IgD-negative memory B cell (primary cell): ENCODE data around the gene CACNB3. TPM values are rescaled to one million over a fixed set of nuclear protein-coding genes. Genes with fewer than 3 reads are reported as not detected.
A peak's percentile ranks its signal among the peaks of the same experiment; 100 is the strongest.
"Not testable (repeated sequence)": the region's sequence is repeated elsewhere in the genome, so short reads cannot be mapped to it uniquely, and the experiment has no call there.

Source experiments
- H3K27ac Mint-ChIP-seq, 3 donors: one replicate each; pipeline ENCODE4 v1.8.0; 2020 to 2022; ENCODE audit warnings: mild to moderate bottlenecking in 3 of 3, mixed read lengths in 3 of 3, moderate library complexity in 1 of 3
- H3K27me3 Mint-ChIP-seq: one replicate; pipeline ENCODE4 v1.8.0; 2021; ENCODE audit warnings: mixed read lengths
- H3K36me3 Mint-ChIP-seq: one replicate; pipeline ENCODE4 v1.8.0; 2020; ENCODE audit warnings: mild to moderate bottlenecking, mixed read lengths
- H3K4me1 Mint-ChIP-seq, 3 donors: one replicate each; pipeline ENCODE4 v1.8.0; 2020 to 2022; ENCODE audit warnings: mixed read lengths in 3 of 3, mild to moderate bottlenecking in 1 of 3
- H3K4me3 Mint-ChIP-seq, 4 donors: one replicate each; pipeline ENCODE4 v1.8.0; 2020 to 2022; ENCODE audit warnings: mild to moderate bottlenecking in 4 of 4, mixed read lengths in 4 of 4, moderate library complexity in 3 of 4
- H3K9me3 Mint-ChIP-seq, 3 donors: one replicate each; pipeline ENCODE4 v1.8.0; 2020 to 2021; ENCODE audit warnings: mixed read lengths in 3 of 3, mild to moderate bottlenecking in 1 of 3
- polyA plus RNA-seq: library from polyadenylated mRNA; unstranded; fragments of 300-500 nt; fragmentation: Illumina TruSeq; gene quantifications from one replicate; pipeline ENCODE4 v1.2.3, GENCODE V29; 2021

The CACNB3 gene
- polyA plus RNA-seq, 1 donor from 2014 or later = 0.39 TPM

DNA sequence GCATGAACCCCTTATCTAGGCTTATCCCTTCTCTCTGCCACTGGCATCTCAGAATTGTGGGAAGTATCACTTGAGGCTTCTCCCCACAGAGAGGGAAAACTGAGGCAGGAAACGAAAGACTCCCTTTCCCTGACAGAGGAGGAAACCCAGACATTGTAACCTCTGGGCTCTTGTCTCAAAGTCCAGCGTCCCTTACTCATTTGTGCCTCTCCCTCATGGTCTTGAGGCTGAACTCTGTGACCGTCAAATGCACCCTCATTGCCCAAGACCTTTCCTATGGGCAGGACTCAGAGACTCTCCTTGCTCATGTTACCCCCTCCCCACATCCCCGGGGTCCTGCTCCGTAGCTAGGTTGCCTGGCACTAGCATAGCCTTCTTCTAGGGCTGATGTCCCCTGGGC is 3.8 kb downstream of the CACNB3 start:
- Mint-ChIP-seq H3K36me3 (no peaks in the 10 kb centered on the region), H3K27ac (no peak overlapping the region), H3K9me3 (no peaks in the 10 kb centered on the region), H3K4me1 (peaks cover 0 to 11% (median 5%) of the 10 kb centered on the region in 3 donors), H3K27me3 (peaks cover 2% of the 10 kb centered on the region), H3K4me3 (peak overlapping the region in 2 of 4 donors; percentile 18 to 36)

DNA sequence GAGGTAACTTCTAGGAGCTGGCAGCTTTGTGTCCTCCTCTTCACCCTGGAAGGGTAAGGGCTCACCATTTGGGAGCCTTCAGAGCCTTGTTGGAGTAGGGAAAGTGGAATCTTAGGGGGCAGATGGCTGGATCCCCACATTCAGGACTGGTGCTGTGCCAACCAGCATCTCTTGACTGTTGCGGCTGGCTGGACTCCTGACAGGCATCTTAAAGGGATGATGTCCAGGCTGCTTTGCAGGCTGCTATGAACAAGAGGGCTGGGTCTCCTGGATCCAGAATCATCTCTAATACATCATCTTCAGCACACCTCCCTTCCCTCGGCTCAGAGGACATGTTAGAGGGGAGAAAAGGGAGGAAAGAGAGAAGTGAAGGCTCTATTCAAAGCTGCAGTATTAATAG is 4.4 kb downstream of the CACNB3 start:
- Mint-ChIP-seq H3K9me3 (no peaks in the 10 kb centered on the region), H3K27me3 (no peaks in the 10 kb centered on the region), H3K36me3 (no peaks in the 10 kb centered on the region), H3K27ac (no peak overlapping the region), H3K4me1 (peaks cover 0 to 6% (median 2%) of the 10 kb centered on the region in 3 donors), H3K4me3 (peak overlapping the region in 1 of 4 donors; percentile 36)

DNA sequence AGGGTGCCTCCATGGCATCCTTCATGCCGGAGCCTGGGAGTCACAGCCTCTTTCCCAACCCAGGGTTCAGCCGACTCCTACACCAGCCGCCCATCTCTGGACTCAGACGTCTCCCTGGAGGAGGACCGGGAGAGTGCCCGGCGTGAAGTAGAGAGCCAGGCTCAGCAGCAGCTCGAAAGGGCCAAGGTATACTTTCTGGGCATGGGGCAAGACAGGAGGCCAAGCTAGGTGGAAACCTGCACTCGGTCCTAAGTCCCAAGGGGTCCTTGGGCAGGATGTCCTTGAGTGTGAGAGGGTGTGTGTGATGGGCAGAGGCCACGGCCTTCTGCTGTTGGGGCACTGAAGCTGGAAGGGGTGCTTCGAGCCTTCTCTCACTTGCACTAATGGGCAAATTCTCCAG is 5.0 kb downstream of the CACNB3 start:
- no peak overlapping the region for H3K27ac Mint-ChIP-seq
- H3K9me3 Mint-ChIP-seq = no peaks in the 10 kb centered on the region
- H3K4me1 Mint-ChIP-seq = peaks cover 0 to 5% (median 2%) of the 10 kb centered on the region in 3 donors
- H3K27me3 Mint-ChIP-seq = no peaks in the 10 kb centered on the region
- no peak overlapping the region for H3K4me3 Mint-ChIP-seq
- no peaks in the 10 kb centered on the region for H3K36me3 Mint-ChIP-seq

DNA sequence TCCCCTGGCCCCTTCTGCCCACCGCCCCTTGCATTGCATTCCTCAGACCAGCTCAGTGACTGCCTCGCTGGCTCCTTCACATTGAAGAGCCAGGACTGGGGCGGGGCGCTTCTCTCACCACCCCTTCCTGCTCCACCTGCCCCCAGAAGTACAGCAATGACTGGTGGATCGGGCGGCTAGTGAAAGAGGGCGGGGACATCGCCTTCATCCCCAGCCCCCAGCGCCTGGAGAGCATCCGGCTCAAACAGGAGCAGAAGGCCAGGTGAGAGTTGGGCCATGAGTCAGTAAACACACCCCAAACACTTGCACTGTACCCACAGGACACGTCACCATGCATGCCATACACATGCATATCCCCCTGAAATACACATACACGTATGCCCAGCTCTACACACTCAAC is 5.8 kb downstream of the CACNB3 start:
- Mint-ChIP-seq H3K36me3 (no peaks in the 10 kb centered on the region), H3K27me3 (no peaks in the 10 kb centered on the region), H3K27ac (no peak overlapping the region), H3K9me3 (no peaks in the 10 kb centered on the region), H3K4me3 (peak overlapping the region in 1 of 4 donors; percentile 64), H3K4me1 (peaks cover 0 to 5% (median 2%) of the 10 kb centered on the region in 3 donors)

DNA sequence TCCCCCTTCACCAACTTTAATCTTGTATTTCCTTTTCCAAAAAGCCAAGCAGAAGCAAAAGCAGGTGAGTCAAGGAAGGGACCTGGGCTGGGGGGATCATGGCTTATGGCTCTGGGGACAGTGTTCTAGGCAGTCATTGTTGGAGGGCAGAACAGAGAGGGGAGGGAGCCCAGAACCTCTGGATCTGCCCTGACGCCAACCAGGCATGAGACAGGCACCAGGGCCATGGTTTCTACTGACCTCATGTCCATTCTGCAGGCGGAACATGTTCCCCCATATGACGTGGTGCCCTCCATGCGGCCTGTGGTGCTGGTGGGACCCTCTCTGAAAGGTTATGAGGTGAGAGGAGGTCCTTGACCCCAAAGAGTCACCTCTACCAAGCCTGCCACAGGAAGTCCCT is 6.6 kb downstream of the CACNB3 start:
- H3K4me3 Mint-ChIP-seq = no peak overlapping the region

DNA sequence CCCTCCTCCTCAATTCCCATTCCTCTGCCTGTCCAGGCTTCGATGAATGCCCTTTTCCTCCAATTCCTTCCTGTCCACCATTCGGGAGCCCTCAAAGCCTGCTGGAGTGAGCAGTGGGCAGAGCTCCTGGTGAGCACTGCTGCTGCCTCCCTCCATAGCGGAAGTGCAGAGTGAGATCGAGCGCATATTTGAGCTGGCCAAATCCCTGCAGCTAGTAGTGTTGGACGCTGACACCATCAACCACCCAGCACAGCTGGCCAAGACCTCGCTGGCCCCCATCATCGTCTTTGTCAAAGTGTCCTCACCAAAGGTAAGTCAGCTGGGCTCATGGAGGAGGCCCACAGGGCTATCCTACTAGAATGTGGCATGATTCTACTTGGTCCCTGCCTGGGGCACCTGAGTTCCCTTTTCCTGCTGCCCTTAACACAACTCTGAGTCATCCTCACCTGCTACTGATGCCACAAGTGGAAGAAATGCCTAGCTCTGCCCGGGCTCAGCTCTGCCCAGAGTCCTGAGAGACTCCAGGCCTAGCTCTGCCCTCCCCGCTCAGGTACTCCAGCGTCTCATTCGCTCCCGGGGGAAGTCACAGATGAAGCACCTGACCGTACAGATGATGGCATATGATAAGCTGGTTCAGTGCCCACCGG is 8.0 kb downstream of the CACNB3 start:
- H3K27ac Mint-ChIP-seq = no peak overlapping the region
- no peaks in the 10 kb centered on the region for H3K27me3 Mint-ChIP-seq
- H3K4me3 Mint-ChIP-seq = peak overlapping the region in 1 of 4 donors; percentile 32
- peaks cover 4% of the 10 kb centered on the region for H3K36me3 Mint-ChIP-seq
- H3K4me1 Mint-ChIP-seq = peaks cover 0 to 4% (median 2%) of the 10 kb centered on the region in 3 donors
- no peaks in the 10 kb centered on the region for H3K9me3 Mint-ChIP-seq

More for the DNA sequence above, 6.6 kb downstream of the CACNB3 start:
- no peaks in the 10 kb centered on the region for H3K9me3 Mint-ChIP-seq
- peaks cover 0 to 4% (median 2%) of the 10 kb centered on the region in 3 donors for H3K4me1 Mint-ChIP-seq
- no peaks in the 10 kb centered on the region for H3K36me3 Mint-ChIP-seq
- no peak overlapping the region for H3K27ac Mint-ChIP-seq
- no peaks in the 10 kb centered on the region for H3K27me3 Mint-ChIP-seq

DNA sequence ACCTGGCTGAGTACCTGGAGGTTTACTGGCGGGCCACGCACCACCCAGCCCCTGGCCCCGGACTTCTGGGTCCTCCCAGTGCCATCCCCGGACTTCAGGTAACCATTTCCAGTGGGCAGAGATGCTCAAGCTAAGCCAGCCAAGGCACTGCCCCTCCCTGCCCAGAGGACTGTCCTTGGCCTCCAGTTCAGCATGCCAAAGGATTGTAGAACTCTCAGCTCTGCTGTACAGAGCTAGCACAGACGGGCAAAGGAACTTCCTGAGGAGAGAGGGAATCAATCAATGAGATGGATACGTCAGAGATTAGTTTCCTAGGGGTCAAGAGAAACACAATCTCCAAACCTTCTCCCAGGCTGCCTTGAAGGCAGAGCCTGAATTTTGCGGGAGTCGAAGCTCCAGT is 8.7 kb downstream of the CACNB3 start:
- H3K27me3 Mint-ChIP-seq = no peaks in the 10 kb centered on the region
- H3K27ac Mint-ChIP-seq = no peak overlapping the region
- H3K4me3 Mint-ChIP-seq = no peak overlapping the region
- H3K4me1 Mint-ChIP-seq = peaks cover 0 to 4% (median 2%) of the 10 kb centered on the region in 3 donors
- peaks cover 6% of the 10 kb centered on the region for H3K36me3 Mint-ChIP-seq
- H3K9me3 Mint-ChIP-seq = no peaks in the 10 kb centered on the region

DNA sequence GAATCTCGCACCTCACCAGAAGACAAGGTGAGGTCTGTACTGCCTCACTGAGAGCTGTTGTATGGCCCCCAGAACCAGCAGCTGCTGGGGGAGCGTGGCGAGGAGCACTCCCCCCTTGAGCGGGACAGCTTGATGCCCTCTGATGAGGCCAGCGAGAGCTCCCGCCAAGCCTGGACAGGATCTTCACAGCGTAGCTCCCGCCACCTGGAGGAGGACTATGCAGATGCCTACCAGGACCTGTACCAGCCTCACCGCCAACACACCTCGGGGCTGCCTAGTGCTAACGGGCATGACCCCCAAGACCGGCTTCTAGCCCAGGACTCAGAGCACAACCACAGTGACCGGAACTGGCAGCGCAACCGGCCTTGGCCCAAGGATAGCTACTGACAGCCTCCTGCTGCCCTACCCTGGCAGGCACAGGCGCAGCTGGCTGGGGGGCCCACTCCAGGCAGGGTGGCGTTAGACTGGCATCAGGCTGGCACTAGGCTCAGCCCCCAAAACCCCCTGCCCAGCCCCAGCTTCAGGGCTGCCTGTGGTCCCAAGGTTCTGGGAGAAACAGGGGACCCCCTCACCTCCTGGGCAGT is 9.3 kb downstream of the CACNB3 start:
- Mint-ChIP-seq H3K27me3 (no peaks in the 10 kb centered on the region), H3K9me3 (no peaks in the 10 kb centered on the region), H3K27ac (no peak overlapping the region), H3K4me1 (peaks cover 0 to 4% (median 2%) of the 10 kb centered on the region in 3 donors), H3K4me3 (no peak overlapping the region), H3K36me3 (peaks cover 6% of the 10 kb centered on the region)

DNA sequence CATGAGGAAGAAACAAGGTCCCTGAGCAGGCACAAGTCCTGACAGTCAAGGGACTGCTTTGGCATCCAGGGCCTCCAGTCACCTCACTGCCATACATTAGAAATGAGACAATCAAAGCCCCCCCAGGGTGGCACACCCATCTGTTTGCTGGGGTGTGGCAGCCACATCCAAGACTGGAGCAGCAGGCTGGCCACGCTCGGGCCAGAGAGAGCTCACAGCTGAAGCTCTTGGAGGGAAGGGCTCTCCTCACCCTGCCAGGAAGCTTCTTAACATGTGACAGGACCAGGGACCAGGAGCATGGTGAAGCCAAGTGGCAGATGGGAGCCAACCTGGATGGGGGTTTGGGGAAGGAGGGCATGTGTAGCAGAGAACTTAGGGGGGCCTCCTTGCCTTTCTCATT is 10.0 kb downstream of the CACNB3 start:
- H3K36me3 Mint-ChIP-seq = peaks cover 6% of the 10 kb centered on the region
- H3K27ac Mint-ChIP-seq = no peak overlapping the region
- no peaks in the 10 kb centered on the region for H3K9me3 Mint-ChIP-seq
- no peaks in the 10 kb centered on the region for H3K27me3 Mint-ChIP-seq
- H3K4me3 Mint-ChIP-seq = no peak overlapping the region
- peaks cover 0 to 4% (median 2%) of the 10 kb centered on the region in 3 donors for H3K4me1 Mint-ChIP-seq

DNA sequence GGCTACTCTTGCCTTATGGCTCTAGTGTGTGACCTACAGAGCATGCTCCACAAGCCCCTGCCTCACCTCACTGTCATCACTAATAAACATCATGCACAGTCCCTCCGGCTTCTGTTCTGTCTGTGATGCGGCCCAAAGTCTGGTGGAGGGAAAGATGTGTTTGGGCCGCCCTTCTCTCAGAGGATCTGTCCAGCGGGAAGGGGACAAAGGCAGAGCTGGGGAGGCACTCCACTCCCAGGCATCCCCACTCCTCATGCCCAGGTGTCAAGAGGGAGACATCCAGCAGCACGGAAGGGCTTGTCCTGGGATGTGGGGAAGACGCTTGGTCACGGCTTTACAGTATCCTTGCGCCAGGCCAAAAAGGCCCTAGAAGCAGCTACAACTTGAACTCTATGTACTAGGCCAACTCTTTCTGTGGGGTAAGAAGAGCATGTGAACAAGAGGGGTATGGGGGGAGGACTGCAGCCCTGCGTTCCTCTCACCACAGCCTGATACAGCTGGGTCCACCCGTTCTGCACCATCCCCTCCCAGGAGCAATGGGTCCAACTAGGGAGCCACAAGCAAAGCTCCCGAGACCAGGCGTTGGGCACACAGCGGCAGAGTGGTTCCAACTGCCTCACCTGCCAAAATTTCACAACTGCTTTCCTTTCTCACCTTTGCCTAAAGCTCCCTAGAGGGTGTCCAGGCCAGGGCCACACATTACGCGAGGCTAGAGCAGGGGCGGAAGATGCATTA is 10.7 kb downstream of the CACNB3 start:
- Mint-ChIP-seq H3K27me3 (no peaks in the 10 kb centered on the region), H3K4me3 (no peak overlapping the region), H3K9me3 (no peaks in the 10 kb centered on the region), H3K27ac (no peak overlapping the region), H3K4me1 (peaks cover 0 to 4% (median 2%) of the 10 kb centered on the region in 3 donors), H3K36me3 (peaks cover 6% of the 10 kb centered on the region)

DNA sequence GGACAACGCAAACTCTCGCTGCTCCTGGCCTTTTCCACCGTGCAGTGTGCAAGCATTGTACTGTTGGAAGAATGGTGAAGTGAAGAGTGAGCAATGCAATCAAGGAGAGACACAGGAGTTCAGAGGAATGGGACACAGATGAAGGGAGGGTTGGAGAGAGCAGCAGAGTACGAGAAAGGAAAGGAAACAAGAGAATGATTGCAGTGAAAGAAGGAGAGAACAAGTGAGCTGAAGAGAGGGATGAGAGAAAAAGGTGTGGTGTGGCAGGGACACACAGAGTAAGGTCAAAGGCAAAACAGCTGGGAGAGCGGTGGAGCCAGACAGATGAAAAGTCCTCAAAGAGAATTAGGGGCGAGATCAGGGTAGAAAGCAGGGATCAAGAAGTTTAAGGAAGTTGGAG is 13.0 kb downstream of the CACNB3 start:
- Mint-ChIP-seq H3K27ac (peak overlapping the region in 1 of 3 donors; percentile 12), H3K36me3 (peaks cover 7% of the 10 kb centered on the region), H3K9me3 (no peaks in the 10 kb centered on the region)

DNA sequence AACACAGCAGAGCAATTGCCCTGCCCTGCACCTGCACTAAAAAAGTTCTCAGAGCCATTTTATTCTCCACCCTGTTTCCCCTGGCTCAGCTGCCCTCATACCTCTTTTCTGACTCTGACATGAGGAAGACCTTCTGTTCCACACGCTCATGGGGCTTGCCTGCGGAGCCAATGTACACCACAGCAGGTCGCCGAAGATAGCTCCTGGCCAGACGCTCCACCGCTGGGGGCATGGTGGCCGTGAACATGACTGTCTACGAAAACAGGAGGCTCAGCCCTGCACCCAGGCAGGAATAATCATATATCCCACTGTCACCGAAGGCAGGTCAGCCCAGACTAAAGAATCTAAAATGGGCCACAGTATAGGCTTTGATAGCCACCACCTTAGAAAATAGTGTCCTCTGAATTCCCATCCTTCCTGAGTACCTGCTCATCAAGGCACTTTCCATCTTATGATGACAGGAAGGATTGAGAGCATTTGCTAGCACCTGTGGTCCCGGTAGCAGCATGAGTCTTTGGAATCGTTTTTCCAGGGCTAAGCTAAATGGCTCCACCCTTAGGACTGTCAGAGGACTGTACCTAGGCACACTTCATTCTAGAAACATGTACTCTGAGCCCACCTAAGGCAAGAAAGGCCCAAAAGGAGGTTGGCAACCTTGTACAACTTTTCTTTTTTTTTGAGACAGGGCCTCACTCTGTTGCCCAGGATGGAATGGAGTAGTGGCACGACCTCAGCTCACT is 14.2 kb downstream of the CACNB3 start:
- Mint-ChIP-seq H3K27ac (peak overlapping the region in 1 of 3 donors; percentile 35), H3K27me3 (no peaks in the 10 kb centered on the region), H3K4me1 (no peaks in the 10 kb centered on the region), H3K9me3 (no peaks in the 10 kb centered on the region), H3K36me3 (peaks cover 7% of the 10 kb centered on the region), H3K4me3 (no peak overlapping the region)

More for the DNA sequence above, 13.0 kb downstream of the CACNB3 start:
- Mint-ChIP-seq H3K4me3 (no peak overlapping the region), H3K4me1 (no peaks in the 10 kb centered on the region), H3K27me3 (no peaks in the 10 kb centered on the region)

DNA sequence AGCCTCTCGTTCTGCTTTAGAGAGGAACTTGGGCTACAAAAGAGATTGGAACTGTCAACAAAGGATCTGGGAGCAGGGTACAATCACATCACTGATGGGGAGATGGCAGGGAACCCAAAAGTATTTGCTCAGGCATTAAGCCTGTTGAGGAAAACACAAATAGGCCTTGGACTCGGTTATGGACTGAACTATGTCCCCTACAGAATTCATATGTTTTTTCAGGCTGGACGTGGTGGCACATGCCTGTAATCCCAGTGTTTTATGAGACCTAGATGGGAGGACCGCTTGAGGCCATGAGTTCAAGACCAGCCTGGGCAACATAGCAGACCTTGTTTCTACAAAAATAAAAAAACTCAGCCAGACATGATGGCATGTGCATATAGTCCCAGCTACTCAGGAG is 19.8 kb downstream of the CACNB3 start:
- H3K27me3 Mint-ChIP-seq = no peaks in the 10 kb centered on the region
- no peak overlapping the region for H3K4me3 Mint-ChIP-seq
- H3K9me3 Mint-ChIP-seq = no peaks in the 10 kb centered on the region
- no peak overlapping the region for H3K27ac Mint-ChIP-seq
- H3K36me3 Mint-ChIP-seq = peaks cover 1% of the 10 kb centered on the region
- H3K4me1 Mint-ChIP-seq = no peaks in the 10 kb centered on the region

DNA sequence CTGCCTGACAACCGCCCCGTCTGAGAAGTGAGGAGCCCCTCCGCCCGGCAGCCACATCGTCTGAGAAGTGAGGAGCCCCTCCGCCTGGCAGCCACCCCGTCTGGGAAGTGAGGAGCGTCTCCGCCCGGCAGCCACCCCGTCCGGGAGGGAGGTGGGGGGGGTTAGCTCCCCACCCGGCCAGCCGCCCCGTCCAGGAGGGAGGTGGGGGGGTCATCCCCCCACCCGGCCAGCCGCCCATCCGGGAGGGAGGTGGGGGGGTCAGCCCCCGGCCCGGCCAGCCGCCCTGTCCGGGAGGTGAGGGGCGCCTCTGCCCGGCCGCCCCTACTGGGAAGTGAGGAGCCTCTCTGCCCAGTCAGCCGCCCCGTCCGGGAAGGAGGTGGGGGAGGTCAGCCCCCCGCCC is 23.7 kb downstream of the CACNB3 start:
- H3K36me3 Mint-ChIP-seq, H3K27ac Mint-ChIP-seq, H3K4me3 Mint-ChIP-seq, H3K4me1 Mint-ChIP-seq, H3K9me3 Mint-ChIP-seq, H3K27me3 Mint-ChIP-seq: not testable (repeated sequence)
